Prostate gland (tissue), 2 donors: ENCODE data around the gene PCDH18.

Experiments used
- POLR2A ChIP-seq: fragments of 450-650 bp; IDR thresholded peaks from one replicate; pipeline ENCODE4 v1.6.1; 2016; ENCODE audit warnings: antibody characterized with exemption, mild to moderate bottlenecking
- TF ChIP-seq, protein P1 (sequence below), 4 experiments: fragments of 200-600 bp in 2 of 4; fragments of 450-650 bp in 2 of 4; sonication (generic) in 2 of 4; IDR thresholded peaks; 1 replicate in 3 of 4; 2 replicates in 1 of 4; pipeline ENCODE4 v1.5.1; 2016 to 2019; ENCODE audit warnings: antibody characterized with exemption in 4 of 4, mild to moderate bottlenecking in 2 of 4, moderate library complexity in 2 of 4

DNA sequence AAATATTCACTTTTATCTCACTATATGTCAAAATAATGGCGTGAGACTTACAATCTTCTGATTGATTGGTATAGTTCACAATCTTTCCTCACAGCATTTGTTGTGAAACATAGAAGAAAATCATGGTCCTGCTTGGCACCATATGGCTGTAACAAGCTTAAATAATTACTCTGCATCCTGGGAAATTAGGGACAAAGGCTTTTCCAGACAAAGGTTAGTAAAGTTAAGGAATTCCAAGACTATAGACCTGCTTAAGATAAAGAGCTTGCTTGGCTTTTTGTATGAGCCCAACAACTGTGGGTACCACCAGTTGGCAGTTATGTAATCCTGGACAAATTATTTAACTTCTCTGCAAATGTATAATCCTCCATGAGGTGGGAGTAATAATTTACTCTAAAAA, 3.4 kb upstream of the PCDH18 start:
- TF ChIP-seq, protein P1, sequence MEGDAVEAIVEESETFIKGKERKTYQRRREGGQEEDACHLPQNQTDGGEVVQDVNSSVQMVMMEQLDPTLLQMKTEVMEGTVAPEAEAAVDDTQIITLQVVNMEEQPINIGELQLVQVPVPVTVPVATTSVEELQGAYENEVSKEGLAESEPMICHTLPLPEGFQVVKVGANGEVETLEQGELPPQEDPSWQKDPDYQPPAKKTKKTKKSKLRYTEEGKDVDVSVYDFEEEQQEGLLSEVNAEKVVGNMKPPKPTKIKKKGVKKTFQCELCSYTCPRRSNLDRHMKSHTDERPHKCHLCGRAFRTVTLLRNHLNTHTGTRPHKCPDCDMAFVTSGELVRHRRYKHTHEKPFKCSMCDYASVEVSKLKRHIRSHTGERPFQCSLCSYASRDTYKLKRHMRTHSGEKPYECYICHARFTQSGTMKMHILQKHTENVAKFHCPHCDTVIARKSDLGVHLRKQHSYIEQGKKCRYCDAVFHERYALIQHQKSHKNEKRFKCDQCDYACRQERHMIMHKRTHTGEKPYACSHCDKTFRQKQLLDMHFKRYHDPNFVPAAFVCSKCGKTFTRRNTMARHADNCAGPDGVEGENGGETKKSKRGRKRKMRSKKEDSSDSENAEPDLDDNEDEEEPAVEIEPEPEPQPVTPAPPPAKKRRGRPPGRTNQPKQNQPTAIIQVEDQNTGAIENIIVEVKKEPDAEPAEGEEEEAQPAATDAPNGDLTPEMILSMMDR (IDR thresholded peaks at IDR 0.05), result no peak
- no peak for TF ChIP-seq POLR2A
